IMR-90 (cell line): ENCODE measurements around the gene THEM4. TPM values are rescaled to one million over a fixed set of nuclear protein-coding genes. Genes with fewer than 3 reads are reported as not detected.
A peak's percentile ranks its signal among the peaks of the same experiment; 100 is the strongest.

Experiments used
- ATAC-seq: fragments of 200-7000 bp; cut with Tn5 transposase; 2 replicates; pipeline ENCODE4 v1.9.1; 2020; ENCODE audit warnings: low read depth, mild to moderate bottlenecking, moderate library complexity
- BruUV-seq: library from RNA; stranded (reverse); fragments of 400-500 nt; replicated peaks from 2 replicates; lab custom pipeline; 2021; lab: Mats Ljungman, UMichigan
- CTCF ChIA-PET: fragments of 300-600 bp; formaldehyde crosslinking; extraction: SDS; loops from one replicate; lab custom pipeline; 2021; ENCODE audit warnings: antibody characterized with exemption; lab: Yijun Ruan, JAX
- POLR2A ChIA-PET: fragments of 300-600 bp; sonication (Branson Sonifier 250); formaldehyde crosslinking; loops from one replicate; lab custom pipeline; 2022; ENCODE audit warnings: antibody characterized with exemption; ENCODE audit not compliant: unreplicated experiment; lab: Charles Lee
- DNase-seq: peaks from one replicate; pipeline ENCODE4 v3.0.0; 2013
- H2AFZ ChIP-seq: replicated peaks from 2 replicates; pipeline ENCODE3; 2013; ENCODE audit warnings: low read length, mild to moderate bottlenecking; ENCODE audit not compliant: poor library complexity
- H2AK5ac ChIP-seq: 2 replicates; pipeline ENCODE4 v1.6.1; 2013; ENCODE audit warnings: low read depth, low read length, inconsistent platforms
- H2AK9ac ChIP-seq: replicated peaks from 2 replicates; pipeline ENCODE3; 2013; ENCODE audit warnings: mild to moderate bottlenecking, low read depth, low read length, moderate library complexity; ENCODE audit not compliant: poor library complexity
- H2BK120ac ChIP-seq: 2 replicates; pipeline ENCODE4 v1.6.1; 2013; ENCODE audit warnings: low read depth, low read length, inconsistent platforms
- H2BK15ac ChIP-seq: 3 replicates; pipeline ENCODE4 v1.6.1; 2013; ENCODE audit warnings: low read depth, low read length, inconsistent platforms
- H2BK20ac ChIP-seq: 2 replicates; pipeline ENCODE4 v1.6.1; 2013; ENCODE audit warnings: low read depth, mild to moderate bottlenecking, inconsistent platforms, low read length, moderate library complexity
- H2BK5ac ChIP-seq: 2 replicates; pipeline ENCODE4 v1.6.1; 2013; ENCODE audit warnings: mild to moderate bottlenecking, low read depth, low read length, inconsistent platforms; ENCODE audit not compliant: poor library complexity, severe bottlenecking
- H3K14ac ChIP-seq: replicated peaks from 2 replicates; pipeline ENCODE4 v1.6.1; 2013; ENCODE audit warnings: low read depth, low read length, inconsistent platforms
- H3K18ac ChIP-seq: 2 replicates; pipeline ENCODE4 v1.6.1; 2013; ENCODE audit warnings: low read depth, low read length, control low read depth
- H3K23ac ChIP-seq: 2 replicates; pipeline ENCODE4 v1.6.1; 2013; ENCODE audit warnings: low read depth, low read length, inconsistent platforms
- H3K27ac ChIP-seq: 2 replicates; pipeline ENCODE4 v1.5.1; 2013; ENCODE audit warnings: mild to moderate bottlenecking, control low read depth, low read length; ENCODE audit not compliant: insufficient read depth
- H3K27me3 ChIP-seq: 2 replicates; pipeline ENCODE4 v1.6.1; 2013; ENCODE audit warnings: low read length; ENCODE audit not compliant: control insufficient read depth, insufficient read depth
- H3K36me3 ChIP-seq: 2 replicates; pipeline ENCODE4 v1.6.1; 2013; ENCODE audit warnings: low read length, mixed read lengths; ENCODE audit not compliant: control insufficient read depth, insufficient read depth
- H3K4ac ChIP-seq: 2 replicates; pipeline ENCODE4 v1.6.1; 2013; ENCODE audit warnings: low read depth, low read length, inconsistent platforms
- H3K4me1 ChIP-seq: 2 replicates; pipeline ENCODE4 v1.6.1; 2013; ENCODE audit warnings: low read length, mixed read lengths; ENCODE audit not compliant: control insufficient read depth, insufficient read depth
- H3K4me2 ChIP-seq: 2 replicates; pipeline ENCODE4 v1.6.1; 2013; ENCODE audit warnings: low read depth, mild to moderate bottlenecking, control low read depth, low read length, moderate library complexity
- H3K4me3 ChIP-seq: 2 replicates; pipeline ENCODE4 v1.5.1; 2013; ENCODE audit warnings: low read depth, mild to moderate bottlenecking, control low read depth, low read length, moderate library complexity; ENCODE audit not compliant: insufficient read depth
- H3K56ac ChIP-seq: 2 replicates; pipeline ENCODE4 v1.6.1; 2013; ENCODE audit warnings: low read length, inconsistent platforms; ENCODE audit not compliant: insufficient read depth; ENCODE audit errors: extremely low read depth
- H3K79me1 ChIP-seq, 2 experiments: 2 replicates each; pipeline ENCODE4 v1.6.1; 2013; ENCODE audit warnings: low read length in 2 of 2, inconsistent platforms in 1 of 2, low read depth in 1 of 2
- H3K9ac ChIP-seq: 2 replicates; pipeline ENCODE4 v1.6.1; 2013; ENCODE audit warnings: low read depth, low read length, control low read depth
- H3K9me1 ChIP-seq: 2 replicates; pipeline ENCODE4 v1.6.1; 2013; ENCODE audit warnings: low read length, inconsistent platforms; ENCODE audit not compliant: insufficient read depth
- H3K9me3 ChIP-seq: 2 replicates; pipeline ENCODE4 v1.6.1; 2013; ENCODE audit warnings: low read length; ENCODE audit not compliant: control insufficient read depth, insufficient read depth
- H4K20me1 ChIP-seq: 2 replicates; pipeline ENCODE4 v1.6.1; 2013; ENCODE audit warnings: low read length, inconsistent platforms; ENCODE audit not compliant: insufficient read depth
- H4K5ac ChIP-seq: 2 replicates; pipeline ENCODE4 v1.6.1; 2013; ENCODE audit warnings: mild to moderate bottlenecking, low read depth, low read length, control low read depth
- H4K8ac ChIP-seq, 2 experiments: 2 replicates each; pipeline ENCODE4 v1.6.1; 2013; ENCODE audit warnings: low read depth in 2 of 2, low read length in 2 of 2, control low read depth in 1 of 2, inconsistent platforms in 1 of 2
- H4K91ac ChIP-seq: 2 replicates; pipeline ENCODE4 v1.6.1; 2013; ENCODE audit warnings: low read depth, low read length, inconsistent platforms; ENCODE audit not compliant: insufficient read depth
- BHLHE40 ChIP-seq: fragments of 150-350 bp; IDR thresholded peaks from 2 replicates; pipeline ENCODE4 v1.6.1; 2016; ENCODE audit warnings: mild to moderate bottlenecking, low read depth, low read length
- CEBPB ChIP-seq: IDR thresholded peaks from 2 replicates; pipeline ENCODE4 v1.6.1; 2012; ENCODE audit warnings: low read depth, low read length, improper control_type of control experiment
- CTCF ChIP-seq: conservative IDR thresholded peaks from 2 replicates; pipeline ENCODE4 v1.5.1; 2012; ENCODE audit warnings: mild to moderate bottlenecking, low read depth, low read length, improper control_type of control experiment
- ELK1 ChIP-seq: fragments of 150-350 bp; IDR thresholded peaks from 2 replicates; pipeline ENCODE4 v1.6.1; 2016; ENCODE audit warnings: low read depth, mild to moderate bottlenecking, low read length, moderate library complexity, borderline replicate concordance
- FOS ChIP-seq: fragments of 150-350 bp; IDR thresholded peaks from 2 replicates; pipeline ENCODE4 v1.6.1; 2016; ENCODE audit warnings: low read depth, low read length
- MAFK ChIP-seq: IDR thresholded peaks from 2 replicates; pipeline ENCODE4 v1.6.1; 2012; ENCODE audit warnings: low read depth, low read length, improper control_type of control experiment
- MXI1 ChIP-seq: IDR thresholded peaks from 2 replicates; pipeline ENCODE4 v1.6.1; 2012; ENCODE audit warnings: low read depth, mild to moderate bottlenecking, low read length, moderate library complexity, borderline replicate concordance
- NFE2L2 ChIP-seq: fragments of 150-350 bp; IDR thresholded peaks from 2 replicates; pipeline ENCODE4 v1.6.1; 2016; ENCODE audit warnings: low read depth, mild to moderate bottlenecking, low read length
- POLR2A ChIP-seq: IDR thresholded peaks from 2 replicates; pipeline ENCODE4 v1.6.1; 2012; ENCODE audit warnings: mild to moderate bottlenecking, low read depth, low read length
- RAD21 ChIP-seq: IDR thresholded peaks from 2 replicates; pipeline ENCODE4 v1.6.1; 2012; ENCODE audit warnings: low read length, improper control_type of control experiment
- RCOR1 ChIP-seq: IDR thresholded peaks from 2 replicates; pipeline ENCODE4 v1.6.1; 2012; ENCODE audit warnings: mild to moderate bottlenecking, low read length, improper control_type of control experiment; ENCODE audit not compliant: insufficient replicate concordance
- SMC3 ChIP-seq: fragments of 150-350 bp; IDR thresholded peaks from 2 replicates; pipeline ENCODE4 v1.6.1; 2016; ENCODE audit warnings: low read depth, mild to moderate bottlenecking, antibody characterized with exemption, low read length, moderate library complexity
- USF2 ChIP-seq: fragments of 150-350 bp; IDR thresholded peaks from 2 replicates; pipeline ENCODE4 v1.6.1; 2017; ENCODE audit warnings: mild to moderate bottlenecking, antibody characterized with exemption, low read length, low read depth
- WGBS, 2 experiments: methylation state at CpG; one replicate each; pipeline versions ENCODE4 v1.1.5 to v1.1.7; 2013; ENCODE audit warnings: missing lambda C conversion rate in 2 of 2; ENCODE audit not compliant: insufficient read length in 1 of 2; ENCODE audit errors: extremely low coverage in 2 of 2; 5-methylcytosine and 5-hydroxymethylcytosine counted together
- dilution Hi-C: fragments of 300-500 bp; cut with HindIII; formaldehyde crosslinking; loops from one replicate; pipeline ENCODE4 v1.14.3; 2018; ENCODE audit warnings: low sequenced_read_pairs; ENCODE audit not compliant: unreplicated experiment
- in situ Hi-C: fragments of 300-500 bp; cut with MboI; formaldehyde crosslinking; loops from 3 replicates; pipeline ENCODE4 v1.14.3; 2019; ENCODE audit warnings: low sequenced_read_pairs, inconsistent platforms, mixed read lengths
- intact Hi-C: fragments of 100-400 bp; cut with micrococcal nuclease; formaldehyde crosslinking; loops from 2 replicates; pipeline ENCODE4 v1.10.0; 2022
- polyA plus RNA-seq, 3 experiments: library from polyadenylated mRNA; depleted of rRNA; stranded (reverse); fragments of >200 nt; gene quantifications; 2 replicates each; pipeline ENCODE4 v1.2.3, GENCODE V29; 2012; ENCODE audit warnings: low replicate concordance in 1 of 3
- total RNA-seq: library from RNA; depleted of rRNA; stranded (reverse); fragments of >200 nt; gene quantifications from 2 replicates; pipeline ENCODE4 v1.2.3, GENCODE V29; 2012

Gene THEM4
- total and polyA plus RNA-seq, 2 of the 4 experiments (the other 2 are of a cell fraction) = 7.3 to 15.7 TPM

DNA sequence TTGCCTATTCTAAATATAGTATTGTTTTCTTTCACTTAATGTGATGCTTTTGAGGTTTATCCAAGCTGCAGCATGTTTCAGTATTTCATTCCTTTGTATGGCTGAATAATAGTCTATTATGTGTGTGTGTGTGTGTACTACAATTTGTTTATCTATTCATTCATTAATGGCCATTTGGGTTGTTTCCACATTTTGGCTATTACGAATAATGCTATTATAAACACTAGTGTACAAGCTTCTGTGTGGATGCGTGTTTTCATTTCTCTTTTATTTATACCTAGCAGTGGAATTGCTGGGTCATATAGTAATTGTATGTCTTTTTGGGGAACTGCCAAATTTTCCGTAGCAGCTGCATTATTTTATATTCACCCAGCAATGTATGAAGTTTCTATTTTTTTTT lies 40.8 kb downstream of the THEM4 start:
- intact Hi-C loops = no loop called here
- DNase-seq = peak; percentile 49
- Histone ChIP-seq H2AFZ (no peak overlapping the region), H3K79me1 (no peaks in the 10 kb centered on the region), H3K14ac (no peak overlapping the region), H3K36me3 (no peaks in the 10 kb centered on the region), H2BK5ac (no peak overlapping the region), H3K27ac (no peak overlapping the region), H3K4me1 (no peaks in the 10 kb centered on the region), H4K8ac (no peak overlapping the region), H3K4me2 (no peak overlapping the region), H2BK20ac (no peak overlapping the region), H3K56ac (no peak overlapping the region), H3K9me3 (no peaks in the 10 kb centered on the region), H3K27me3 (peaks cover 11% of the 10 kb centered on the region), H4K5ac (no peak overlapping the region), H2AK9ac (no peak overlapping the region), H3K9me1 (no peaks in the 10 kb centered on the region), H3K4me3 (no peak overlapping the region), H3K4ac (no peak overlapping the region), H4K91ac (no peak overlapping the region), H2BK120ac (no peak overlapping the region), H3K18ac (no peak overlapping the region), H3K9ac (no peak overlapping the region), H2BK15ac (no peak overlapping the region), H2AK5ac (no peak overlapping the region), H4K20me1 (no peaks in the 10 kb centered on the region), H3K23ac (no peak overlapping the region)
- peak; percentile 38 for ATAC-seq
- TF ChIP-seq BHLHE40 (no peak), CTCF (no peak), FOS (no peak), SMC3 (no peak), USF2 (no peak), MXI1 (no peak), ELK1 (no peak), RCOR1 (no peak), MAFK (no peak), POLR2A (no peak), RAD21 (no peak), NFE2L2 (no peak), CEBPB (no peak)
- dilution Hi-C loops = no loop called here
- in situ Hi-C loops = no loop called here
- BruUV-seq = no TSS peak
- WGBS, 2 experiments = no CpG with 5 or more reads among the region's 3 CpGs
- ChIA-PET CTCF (no interaction called here), POLR2A (no interaction called here)
